HG03095 (cell line): ENCODE data around the gene HLA-B.
"Not testable (repeated sequence)": the region's sequence is repeated elsewhere in the genome, so short reads cannot be mapped to it uniquely, and the experiment has no call there.

ENCODE experiments used
- ATAC-seq: cut with Tn5 transposase; IDR thresholded peaks from one replicate; pipeline ENCODE4 v1.9.1; 2021; ENCODE audit warnings: moderate library complexity; ENCODE audit not compliant: unreplicated experiment

Gene HLA-B

GRCh38 chr6:31356946-31357466 is at the start of gene HLA-B:
TSS of gene HLA-B (minus strand) at chr6:31357179. CDS start at chr6:31357158, 21 bp downstream.
- peak; percentile 62 for ATAC-seq

GRCh38 chr6:31405996-31406395 is 49.0 kb upstream of the HLA-B start:
- ATAC-seq = no peak

- not testable (repeated sequence) for ATAC-seq
These were observed 47.0 kb upstream of the HLA-B start for GRCh38 chr6:31404061-31404364.

- no peak for ATAC-seq
These were observed 46.5 kb upstream of the HLA-B start, which contains the start of gene MICA for GRCh38 chr6:31403283-31404060. TSS of gene MICA (plus strand) at chr6:31403595. CDS start at chr6:31403633, 38 bp downstream.

GRCh38 chr6:31402324-31403282 is 45.6 kb upstream of the HLA-B start:
- no peak for ATAC-seq

- no peak for ATAC-seq
These were observed 44.4 kb upstream of the HLA-B start for GRCh38 chr6:31401403-31401802.

- ATAC-seq = no peak
These were observed 43.7 kb upstream of the HLA-B start for GRCh38 chr6:31400467-31401289.

DNA sequence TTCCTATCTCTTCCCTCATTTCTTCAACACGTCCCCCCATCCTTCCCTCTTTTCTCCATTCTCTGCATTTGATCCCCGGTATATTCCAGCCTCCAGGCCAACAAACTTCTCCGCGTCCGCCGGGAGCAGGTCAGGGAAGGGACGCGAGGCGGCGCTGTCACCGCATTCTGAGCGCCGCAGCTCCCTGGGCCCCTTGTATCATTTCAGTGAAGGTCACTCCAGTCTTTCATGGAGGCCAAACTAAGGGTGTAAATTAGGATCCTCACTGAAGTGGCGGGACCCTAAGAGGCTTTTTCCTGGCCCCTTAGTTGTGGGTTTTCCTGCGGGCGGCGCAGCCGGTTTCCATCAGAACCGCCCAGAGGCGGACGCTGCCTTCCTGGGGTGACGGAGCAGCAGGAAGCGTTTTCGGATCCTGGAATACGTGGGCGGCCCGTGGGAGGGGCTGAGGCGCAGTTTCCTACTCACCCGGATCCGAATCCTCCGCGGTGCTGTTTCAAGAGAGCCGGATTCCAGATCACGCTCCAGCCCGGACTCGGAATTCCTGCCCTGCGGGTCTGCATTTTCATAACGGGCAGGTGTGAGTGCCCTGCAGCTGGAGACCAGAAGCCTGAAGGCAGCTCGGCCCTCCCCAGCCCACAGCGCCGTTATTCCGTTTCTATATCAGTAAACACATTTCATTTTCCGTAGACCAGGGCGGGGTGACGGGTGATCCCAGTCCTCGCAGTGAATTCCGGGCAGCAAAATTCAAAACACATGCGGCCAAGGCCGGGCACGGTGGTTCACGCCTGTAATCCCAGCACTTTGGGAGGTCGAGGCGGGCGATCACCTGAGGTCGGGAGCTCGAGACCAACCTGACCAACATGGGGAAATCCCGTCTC is 42.8 kb upstream of the HLA-B start:
- no peak for ATAC-seq

- ATAC-seq = no peak
These were observed 41.0 kb upstream of the HLA-B start for GRCh38 chr6:31397901-31398525.

DNA sequence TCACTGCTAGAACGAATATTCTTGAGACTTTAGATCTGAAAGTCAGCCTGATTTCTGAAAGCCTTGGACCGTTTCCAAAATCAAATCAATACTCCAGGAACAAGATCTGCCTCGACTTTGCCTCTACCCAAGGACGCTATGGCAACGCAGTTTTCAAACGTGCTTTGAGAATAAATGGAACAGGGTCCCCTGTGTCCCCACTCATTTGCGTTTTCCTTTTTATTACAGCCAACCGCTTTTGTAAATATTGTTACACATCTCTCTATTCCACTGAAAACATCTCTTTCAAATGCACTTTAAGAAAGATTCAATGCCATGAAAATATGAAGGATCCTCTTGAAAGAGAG is 40.1 kb upstream of the HLA-B start:
- ATAC-seq = not testable (repeated sequence)

- no peak for ATAC-seq
These were observed 39.6 kb upstream of the HLA-B start for GRCh38 chr6:31396422-31397152.

- ATAC-seq = no peak
These were observed 38.9 kb upstream of the HLA-B start for GRCh38 chr6:31395832-31396231.

DNA sequence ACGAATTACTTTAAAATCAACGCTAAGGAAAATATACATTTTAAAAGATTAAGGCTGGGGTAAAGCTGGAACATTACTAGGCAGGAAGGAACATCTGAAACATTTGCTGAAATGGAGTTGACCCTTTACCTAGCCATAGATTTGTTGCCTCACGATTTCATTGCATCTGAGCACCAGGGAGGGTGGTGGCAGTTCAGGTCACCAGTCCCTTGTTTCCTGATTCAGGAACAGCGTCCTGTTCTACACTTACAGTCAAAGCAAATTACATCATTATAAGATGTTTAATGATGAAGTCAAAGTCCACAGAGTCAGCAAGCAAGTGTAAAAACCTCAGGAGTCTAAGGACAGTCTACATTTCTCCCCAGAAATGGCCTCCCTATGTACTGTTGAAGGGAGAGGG is 37.4 kb upstream of the HLA-B start:
- ATAC-seq = no peak

GRCh38 chr6:31393932-31394331 is 37.0 kb upstream of the HLA-B start:
- ATAC-seq = no peak

DNA sequence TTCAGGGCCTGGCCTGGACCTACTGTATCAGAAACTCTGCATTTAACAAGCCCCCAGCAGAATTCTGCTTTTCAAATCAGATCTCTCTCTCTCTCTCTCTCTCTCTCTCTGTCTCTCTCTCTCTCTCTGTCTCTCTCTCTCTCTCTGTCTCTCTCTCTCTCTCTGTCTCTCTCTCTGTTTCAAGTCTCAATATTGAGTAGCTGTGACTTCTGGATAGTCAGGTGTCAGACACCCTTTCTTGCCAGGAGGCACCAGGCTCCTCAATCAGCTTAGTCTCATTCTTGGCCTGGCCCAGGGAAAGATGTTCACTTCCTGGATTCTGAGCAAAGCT is 32.8 kb upstream of the HLA-B start:
- ATAC-seq = not testable (repeated sequence)

- not testable (repeated sequence) for ATAC-seq
These were observed 32.2 kb upstream of the HLA-B start for GRCh38 chr6:31388916-31389801.

DNA sequence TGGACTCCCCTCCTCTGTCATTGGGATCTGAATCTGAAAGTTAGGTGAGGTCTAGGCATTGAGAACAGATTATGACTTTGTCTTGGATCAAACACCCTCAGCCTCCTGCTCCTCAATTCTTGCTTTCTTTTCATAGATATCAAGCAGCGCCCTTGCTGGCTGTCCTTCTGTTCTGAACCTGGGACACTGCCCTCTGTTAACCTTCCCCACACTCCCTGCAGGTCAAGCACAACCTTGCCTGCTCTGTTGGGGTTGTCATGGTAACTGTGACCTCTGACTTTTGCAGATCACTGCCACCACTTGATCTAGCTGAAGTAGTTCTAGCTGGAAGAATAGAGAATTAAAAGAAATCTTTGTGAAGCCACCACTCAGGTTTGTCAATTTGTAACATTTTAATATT is 30.0 kb upstream of the HLA-B start:
- ATAC-seq = no peak

DNA sequence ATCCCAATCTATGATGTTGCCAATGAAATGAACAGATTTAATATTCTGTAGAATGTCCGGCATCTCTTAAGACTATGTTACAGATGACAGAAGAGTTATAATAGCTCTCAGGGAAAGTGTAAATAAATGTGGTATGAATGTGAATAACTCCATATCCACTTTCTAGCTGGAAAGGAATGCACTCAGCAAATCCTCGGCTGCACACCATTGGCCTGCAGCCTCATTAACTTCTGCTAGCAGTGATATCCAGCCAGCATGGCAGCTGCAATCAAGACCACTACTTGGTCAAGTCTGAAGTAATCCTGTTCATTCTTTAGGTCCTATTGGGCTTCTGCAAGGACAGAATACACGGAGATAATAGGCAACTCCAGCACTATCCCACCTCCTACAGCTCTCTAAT is 29.1 kb upstream of the HLA-B start:
- no peak for ATAC-seq
